Measurements from ENCODE around the gene AFF3. TPM values are rescaled to one million over a fixed set of nuclear protein-coding genes. Genes with fewer than 3 reads are reported as not detected.

Gene AFF3
- total and polyA plus RNA-seq, 2 of the 4 experiments (the other 2 are of a cell fraction), result 12.9 to 14.3 TPM

GRCh38 chr2:99562516-99562915 is 579.9 kb downstream of the AFF3 start:
- Histone ChIP-seq H3K9me1 (ENCODE audit: insufficient read depth, low read length) (no peaks in the 10 kb centered on the region; the same call in 1 of the 2 replicates), H3K14ac (replicated peaks; ENCODE audit: low read depth, low read length) (0 out of 2 replicates have a peak overlapping the region, but pooled peaks have one; percentile 4), H2BK120ac (ENCODE audit: low read depth, low read length) (no peak overlapping the region), H2AK9ac (replicated peaks; ENCODE audit: low read depth, low read length, poor library complexity) (no peak overlapping the region), H3K18ac (ENCODE audit: low read depth, low read length) (no peak overlapping the region), H4K8ac (ENCODE audit: low read depth in 2 of 2, low read length in 2 of 2) (no peak overlapping the region), H3K9ac (ENCODE audit: low read depth, low read length) (no peak overlapping the region), H3K4me1 (ENCODE audit: control insufficient read depth, insufficient read depth, low read length) (no peaks in the 10 kb centered on the region), H3K4me3 (ENCODE audit: insufficient read depth, low read depth, low read length) (no peak overlapping the region), H3K27me3 (ENCODE audit: control insufficient read depth, insufficient read depth, low read length) (no peaks in the 10 kb centered on the region), H3K36me3 (ENCODE audit: control insufficient read depth, insufficient read depth, low read length) (peaks cover 18% of the 10 kb centered on the region; the same call in 1 of the 2 replicates), H2BK15ac (ENCODE audit: low read depth, low read length) (no peak overlapping the region), H3K56ac (ENCODE audit: extremely low read depth, insufficient read depth, low read length) (no peak overlapping the region), H3K27ac (ENCODE audit: insufficient read depth, low read length) (no peak overlapping the region), H4K5ac (ENCODE audit: low read depth, low read length) (no peak overlapping the region), H3K4ac (ENCODE audit: low read depth, low read length) (no peak overlapping the region), H4K91ac (ENCODE audit: insufficient read depth, low read depth, low read length) (no peak overlapping the region), H4K20me1 (ENCODE audit: insufficient read depth, low read length) (no peaks in the 10 kb centered on the region), H3K9me3 (ENCODE audit: control insufficient read depth, insufficient read depth, low read length) (no peaks in the 10 kb centered on the region), H2BK20ac (ENCODE audit: low read depth, low read length) (no peak overlapping the region), H3K4me2 (ENCODE audit: low read depth, low read length) (no peak overlapping the region), H3K79me1 (ENCODE audit: low read depth in 1 of 2, low read length in 2 of 2) (no peaks in the 10 kb centered on the region), H3K23ac (ENCODE audit: low read depth, low read length) (no peak overlapping the region), H2AFZ (replicated peaks; ENCODE audit: low read length, poor library complexity) (no peak overlapping the region), H2BK5ac (ENCODE audit: low read depth, low read length, poor library complexity, severe bottlenecking) (no peak overlapping the region), H2AK5ac (ENCODE audit: low read depth, low read length) (no peak overlapping the region)
- ChIA-PET POLR2A (ENCODE audit: unreplicated experiment) (no interaction called here), CTCF (no interaction called here)
- DNase-seq, result no peak
- TF ChIP-seq MAFK (IDR thresholded peaks at IDR 0.05; ENCODE audit: low read depth, low read length) (no peak), CHD1 (IDR thresholded peaks at IDR 0.05; ENCODE audit: low read depth, low read length) (no peak), MAZ (IDR thresholded peaks at IDR 0.05; ENCODE audit: borderline replicate concordance, low read depth, low read length) (no peak), SMC3 (IDR thresholded peaks at IDR 0.05; ENCODE audit: low read depth, low read length) (no peak), RCOR1 (IDR thresholded peaks at IDR 0.05; ENCODE audit: insufficient replicate concordance, low read length) (no peak), POLR2A (IDR thresholded peaks at IDR 0.05; ENCODE audit: low read depth, low read length) (no peak), RFX5 (IDR thresholded peaks at IDR 0.05; ENCODE audit: low read depth, low read length) (no peak), FOS (IDR thresholded peaks at IDR 0.05; ENCODE audit: low read depth, low read length) (no peak), MXI1 (IDR thresholded peaks at IDR 0.05; ENCODE audit: borderline replicate concordance, low read depth, low read length) (no peak), NFE2L2 (IDR thresholded peaks at IDR 0.05; ENCODE audit: low read depth, low read length) (no peak), CTCF (conservative IDR thresholded peaks at IDR 0.05; ENCODE audit: low read depth, low read length) (no peak), CEBPB (IDR thresholded peaks at IDR 0.05; ENCODE audit: low read depth, low read length) (no peak), BHLHE40 (IDR thresholded peaks at IDR 0.05; ENCODE audit: low read depth, low read length) (no peak), ELK1 (IDR thresholded peaks at IDR 0.05; ENCODE audit: borderline replicate concordance, low read depth, low read length) (no peak), RAD21 (IDR thresholded peaks at IDR 0.05; ENCODE audit: low read length) (no peak)
- TF ChIP-seq, protein P1, sequence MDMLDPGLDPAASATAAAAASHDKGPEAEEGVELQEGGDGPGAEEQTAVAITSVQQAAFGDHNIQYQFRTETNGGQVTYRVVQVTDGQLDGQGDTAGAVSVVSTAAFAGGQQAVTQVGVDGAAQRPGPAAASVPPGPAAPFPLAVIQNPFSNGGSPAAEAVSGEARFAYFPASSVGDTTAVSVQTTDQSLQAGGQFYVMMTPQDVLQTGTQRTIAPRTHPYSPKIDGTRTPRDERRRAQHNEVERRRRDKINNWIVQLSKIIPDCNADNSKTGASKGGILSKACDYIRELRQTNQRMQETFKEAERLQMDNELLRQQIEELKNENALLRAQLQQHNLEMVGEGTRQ (IDR thresholded peaks at IDR 0.05; ENCODE audit: low read depth, low read length), result no peak
- in situ Hi-C loops (cut with MboI; ENCODE audit: low sequenced_read_pairs), result loop anchor here (5.0 kb wide), 1 partner anchor 690 kb away; no protein-coding TSS in a partner anchor
- 80% methylated on average over 1 of the region's 2 CpGs; no CpG with 5 or more reads in 1 of the 2 experiments for WGBS, 2 experiments (ENCODE audit: extremely low coverage in 2 of 2, insufficient read length in 1 of 2)
- BruUV-seq (replicated peaks), result no TSS peak
- intact Hi-C loops (cut with micrococcal nuclease), result no loop called here
- no peak for ATAC-seq (ENCODE audit: low read depth)
- dilution Hi-C loops (cut with HindIII; ENCODE audit: low sequenced_read_pairs, unreplicated experiment), result no loop called here

All from IMR-90 (cell line).